H54 (cell line): Measurements from ENCODE around the gene FAAP100.

Experiments used
- DNase-seq: peaks from one replicate; pipeline ENCODE4 v3.0.0; 2011; ENCODE audit warnings: low spot score, mixed read lengths; ENCODE audit not compliant: insufficient read length
- FAIRE-seq: peaks from 3 replicates; lab custom pipeline; 2011; peaks lifted over from hg19 to GRCh38; lab: Jason Lieb, UNC
- POLR2A ChIP-seq: IDR thresholded peaks from 2 replicates; pipeline ENCODE4 v1.6.1; 2011; ENCODE audit warnings: low read depth, mild to moderate bottlenecking, low read length

Gene FAAP100

GRCh38 chr17:81568416-81568815 lies 16.3 kb upstream of the FAAP100 start:
- DNase-seq (no peak), FAIRE-seq (no peak)
- TF ChIP-seq POLR2A, result no peak

- no peak for TF ChIP-seq POLR2A
- FAIRE-seq, result no peak
These were observed 15.0 kb upstream of the FAAP100 start for GRCh38 chr17:81567191-81567590.

GRCh38 chr17:81566461-81567126 lies 14.4 kb upstream of the FAAP100 start:
- FAIRE-seq (no peak), DNase-seq (peak; percentile 75)
- TF ChIP-seq POLR2A, result no peak

More at GRCh38 chr17:81567191-81567590, 15.0 kb upstream of the FAAP100 start:
- no peak for DNase-seq

DNA sequence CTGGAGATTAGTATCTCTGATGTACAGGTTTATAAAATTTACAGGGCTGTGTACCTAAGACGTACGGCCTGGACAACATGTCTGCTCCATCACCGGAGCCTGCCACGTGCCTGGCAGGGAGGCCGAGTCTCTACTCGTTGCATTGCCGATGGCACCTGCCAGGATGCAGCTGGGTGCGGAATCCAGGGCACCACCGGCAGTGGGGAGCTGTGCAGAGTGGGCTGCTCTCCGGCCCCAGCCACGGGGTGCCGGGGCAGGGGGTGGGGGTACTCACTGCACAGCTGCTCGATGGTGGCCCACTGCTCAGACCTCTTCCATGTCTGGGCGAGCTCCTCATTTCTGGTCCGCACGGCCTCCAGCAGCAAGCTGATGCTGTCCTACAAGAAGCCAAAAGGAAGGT lies 13.1 kb upstream of the FAAP100 start:
- FAIRE-seq, result no peak
- no peak for DNase-seq
- no peak for TF ChIP-seq POLR2A

DNA sequence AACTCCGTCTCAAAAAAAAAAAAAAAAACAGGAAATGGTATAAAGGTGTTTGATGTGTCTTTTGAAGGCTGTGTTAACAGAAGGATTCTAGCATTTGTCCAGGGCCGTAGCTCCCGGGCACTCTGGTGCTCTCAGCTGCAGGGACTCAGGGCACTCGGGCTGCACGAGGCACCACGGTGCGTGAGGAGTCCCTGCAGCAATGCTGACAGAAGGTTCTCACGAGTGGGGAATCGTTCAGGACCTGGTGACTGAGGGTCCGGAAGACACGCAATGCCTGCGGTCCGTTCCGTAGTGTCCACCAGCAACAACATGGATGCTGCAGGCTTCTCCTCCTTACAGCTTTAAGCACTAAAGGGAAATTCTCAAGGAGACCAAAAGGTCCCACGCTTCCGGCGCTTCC lies 12.6 kb upstream of the FAAP100 start:
- TF ChIP-seq POLR2A, result no peak
- FAIRE-seq, result no peak

GRCh38 chr17:81563861-81564586 lies 11.9 kb upstream of the FAAP100 start:
- FAIRE-seq, result no peak
- TF ChIP-seq POLR2A, result no peak
- DNase-seq, result no peak

More for the DNA sequence above, 12.6 kb upstream of the FAAP100 start:
- no peak for DNase-seq

- FAIRE-seq (no peak), DNase-seq (no peak)
- no peak for TF ChIP-seq POLR2A
These were observed 9.3 kb upstream of the FAAP100 start for GRCh38 chr17:81561494-81561885.

DNA sequence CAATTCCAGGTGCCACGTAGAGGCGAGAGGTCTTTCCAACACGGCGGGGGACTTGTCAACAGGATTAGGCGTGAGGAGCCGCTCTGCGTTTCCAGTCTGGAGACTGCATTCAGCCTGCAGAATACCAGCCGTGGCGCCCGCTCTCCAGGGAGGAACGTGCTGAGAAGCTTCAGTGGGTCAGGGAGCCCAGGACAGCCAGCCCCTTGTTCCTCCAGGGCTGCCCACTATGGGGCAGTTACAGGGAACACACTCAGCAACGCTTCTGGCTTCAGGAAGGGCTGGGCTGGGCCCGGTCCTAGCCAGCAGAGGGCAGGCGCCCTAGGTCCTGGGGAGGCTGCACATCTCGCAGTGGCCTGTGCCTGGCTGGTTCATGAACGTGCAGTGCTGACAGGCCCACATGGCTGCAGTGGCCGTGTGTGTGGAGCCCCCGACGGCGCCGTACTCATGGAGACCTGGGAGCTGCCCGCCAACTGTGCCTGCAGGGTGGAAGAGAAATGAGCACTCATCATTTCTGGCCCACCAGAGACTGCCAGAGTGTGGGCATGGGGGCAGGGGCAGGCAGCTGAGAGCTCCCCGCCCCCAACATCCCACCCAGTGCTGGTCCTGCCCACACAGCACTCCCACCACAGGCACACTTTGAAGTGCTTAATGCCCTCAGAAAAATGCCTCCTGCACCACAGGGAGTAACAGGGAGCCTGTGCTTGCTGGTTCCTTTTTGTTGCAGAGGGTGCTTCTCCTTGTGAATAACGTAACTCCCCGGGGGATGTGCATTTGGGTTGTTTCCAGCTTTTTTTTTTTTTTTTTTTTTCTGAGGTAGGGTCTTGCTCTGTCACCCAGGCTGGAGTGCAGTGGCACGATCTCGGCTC lies 7.0 kb upstream of the FAAP100 start:
- no peak for DNase-seq
- TF ChIP-seq POLR2A, result no peak
- FAIRE-seq, result no peak

GRCh38 chr17:81558115-81558468 lies 5.9 kb upstream of the FAAP100 start:
- TF ChIP-seq POLR2A, result no peak
- FAIRE-seq (no peak), DNase-seq (no peak)

DNA sequence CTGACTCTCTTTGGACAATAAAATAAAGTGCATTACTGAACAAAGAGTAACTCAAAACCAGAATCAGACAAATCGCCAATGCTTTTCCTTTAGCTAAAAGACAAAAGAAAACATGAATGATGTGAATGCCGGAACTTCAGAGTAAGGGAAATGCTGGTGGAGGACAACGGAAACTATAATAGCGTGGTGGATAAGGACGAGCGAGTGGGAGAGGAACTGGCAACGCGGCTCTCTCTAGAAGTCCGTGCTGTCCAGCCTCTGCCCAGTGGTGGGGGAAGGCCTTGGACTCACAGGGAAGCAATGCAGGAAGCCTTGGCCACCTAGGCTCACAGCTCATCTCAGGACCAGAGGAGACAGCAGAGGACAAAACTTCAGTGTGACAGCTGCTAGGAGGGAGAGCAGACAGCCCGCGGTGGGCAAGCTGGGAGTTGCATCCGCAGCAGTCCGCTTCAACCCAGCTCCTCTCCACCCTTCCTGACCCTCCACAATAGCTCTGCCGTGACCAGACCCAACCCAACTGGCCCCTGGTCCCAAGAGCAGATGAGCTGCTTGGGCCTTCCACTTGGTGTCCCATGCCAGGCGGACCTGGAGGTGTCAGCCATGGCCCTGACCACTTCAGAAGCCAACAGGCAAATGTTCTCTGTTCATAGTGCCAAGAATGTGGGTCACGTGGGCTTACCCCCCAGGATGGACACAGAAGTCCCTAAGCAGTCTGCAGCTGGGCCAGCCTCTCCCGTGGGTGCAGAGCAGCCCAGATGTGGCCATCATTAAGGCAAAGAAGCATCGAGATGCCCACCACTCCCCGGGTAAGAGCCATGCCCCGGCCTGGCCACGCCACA lies 5.3 kb upstream of the FAAP100 start:
- DNase-seq (no peak), FAIRE-seq (no peak)
- TF ChIP-seq POLR2A, result no peak

- no peak for FAIRE-seq
- TF ChIP-seq POLR2A, result no peak
- DNase-seq, result no peak
These were observed 4.7 kb upstream of the FAAP100 start for GRCh38 chr17:81556863-81557262.

DNA sequence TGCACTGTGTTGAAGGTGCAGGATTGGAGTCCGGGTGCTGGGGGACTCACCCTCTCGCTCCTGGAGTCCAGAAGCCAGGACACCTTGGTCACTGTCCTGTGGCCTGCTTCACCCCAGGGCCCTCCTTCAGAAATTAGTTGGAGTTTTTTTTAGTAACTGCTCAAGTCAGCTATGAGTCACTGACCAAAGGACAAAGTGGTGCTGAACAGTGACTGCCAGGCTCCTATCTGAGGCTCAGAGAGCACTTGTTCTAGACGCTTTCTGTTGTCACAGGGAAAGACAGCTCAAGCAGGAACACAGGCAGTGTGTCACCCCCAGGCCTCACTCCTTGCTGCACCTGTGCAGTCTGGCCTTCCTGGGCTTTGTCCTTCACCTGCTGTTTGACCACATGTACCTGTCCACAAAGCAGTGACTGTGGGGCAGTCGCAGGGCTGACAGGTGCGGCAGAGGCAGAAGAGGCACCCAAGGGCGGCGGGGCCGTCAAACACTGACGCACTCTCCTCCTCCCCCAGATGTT lies 4.1 kb upstream of the FAAP100 start:
- FAIRE-seq (no peak), DNase-seq (no peak)
- TF ChIP-seq POLR2A, result no peak

GRCh38 chr17:81553616-81554181 lies 1.5 kb upstream of the FAAP100 start:
- FAIRE-seq (no peak), DNase-seq (peak; percentile 93)
- peak; percentile 32; the same call in 1 of the 2 replicates for TF ChIP-seq POLR2A
